GM21576 (cell line): ENCODE measurements around the gene PET100.
A peak's percentile ranks its signal among the peaks of the same experiment; 100 is the strongest.
"Not testable (repeated sequence)": the region's sequence is repeated elsewhere in the genome, so short reads cannot be mapped to it uniquely, and the experiment has no call there.

Source experiments
- ATAC-seq: cut with Tn5 transposase; IDR thresholded peaks from one replicate; pipeline ENCODE4 v1.9.1; 2021; ENCODE audit warnings: mild to moderate bottlenecking, moderate library complexity; ENCODE audit not compliant: unreplicated experiment

Gene PET100

DNA sequence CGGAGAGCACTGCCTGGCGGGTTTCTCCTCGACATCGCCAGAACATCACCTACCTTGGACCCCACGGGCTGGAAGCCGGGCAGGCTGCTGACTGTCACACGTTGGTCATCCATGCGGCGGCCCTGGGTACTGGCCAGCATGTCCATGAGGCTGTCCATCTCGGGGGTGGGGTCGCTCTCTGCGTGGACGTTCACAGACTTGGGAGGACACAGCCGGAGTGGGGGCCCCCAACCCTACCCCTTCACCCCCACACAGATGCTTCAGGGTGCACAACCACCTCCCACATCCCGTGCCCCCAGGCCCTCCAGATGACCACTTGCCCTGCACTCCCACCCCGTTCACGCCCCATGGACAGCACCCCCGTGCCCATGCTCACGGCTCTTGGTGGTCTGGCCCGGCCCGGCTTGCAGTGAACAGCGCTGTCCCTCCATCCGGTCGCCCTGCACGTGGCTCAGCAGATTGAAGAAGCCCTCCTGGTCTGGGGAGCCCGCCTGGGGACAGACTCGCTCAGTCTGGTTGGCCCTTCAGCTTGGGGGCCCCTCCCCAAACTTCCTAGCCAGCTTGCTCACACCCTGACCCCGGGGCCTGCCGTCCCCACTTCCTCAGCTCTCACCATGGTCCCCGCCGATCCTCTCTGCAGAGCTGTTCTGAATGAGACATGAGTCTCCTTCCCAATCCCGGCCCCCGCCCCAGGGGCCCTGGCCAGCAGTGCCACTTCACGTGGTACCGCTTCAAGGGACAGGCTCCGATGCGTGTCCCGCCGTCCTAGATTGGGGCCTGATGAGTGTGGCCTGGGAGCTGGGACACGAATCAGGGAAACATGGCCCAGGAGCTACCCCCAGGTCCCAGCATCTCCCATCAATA, 3.0 kb downstream of the PET100 start:
- no peak for ATAC-seq

DNA sequence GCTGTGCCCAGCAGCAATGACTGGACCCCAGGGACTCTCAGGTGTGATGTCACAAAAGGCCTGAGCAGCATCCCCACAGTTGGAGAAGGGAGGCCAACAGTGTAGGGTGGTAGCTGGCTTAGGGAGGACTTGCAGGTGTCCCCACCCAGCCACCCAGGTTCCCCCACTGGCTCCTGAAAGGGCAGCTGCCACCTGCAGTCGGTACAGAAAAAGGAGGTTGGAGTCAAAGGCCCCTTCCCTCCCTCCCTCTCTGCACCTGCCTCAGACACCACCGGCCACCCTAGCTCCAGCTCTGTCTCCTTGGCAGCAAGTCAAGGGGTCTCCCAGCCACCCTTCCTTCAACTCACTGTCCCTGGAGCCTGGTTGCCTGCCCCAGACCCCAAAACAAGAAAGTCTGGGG, 4.1 kb downstream of the PET100 start, which contains the start of gene PCP2:
Gene PCP2 (minus strand): TSS at position 22 of the 400 bp plus-strand sequence. CDS start 262 bp downstream, outside the sequence.
- no peak for ATAC-seq

DNA sequence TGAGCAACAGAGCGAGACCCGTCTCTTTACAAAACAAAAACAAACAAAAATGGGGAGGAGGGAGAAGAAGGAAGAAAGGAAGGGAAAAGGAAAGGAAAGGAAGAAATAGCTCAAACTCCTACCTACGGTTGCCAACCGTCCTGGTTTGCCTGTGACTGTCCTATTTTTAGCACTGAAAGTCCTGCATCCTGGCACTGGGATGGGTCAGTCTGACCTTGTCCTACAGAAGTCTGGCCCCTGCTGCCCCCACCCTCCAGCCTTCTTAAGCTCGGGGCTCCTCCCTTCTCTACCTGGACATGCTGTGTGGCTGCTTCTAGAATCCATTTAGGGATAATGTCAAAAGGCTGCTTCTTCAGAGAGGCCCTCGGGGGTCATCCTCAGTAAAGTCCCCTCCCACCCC, 6.1 kb downstream of the PET100 start:
- ATAC-seq: no peak

DNA sequence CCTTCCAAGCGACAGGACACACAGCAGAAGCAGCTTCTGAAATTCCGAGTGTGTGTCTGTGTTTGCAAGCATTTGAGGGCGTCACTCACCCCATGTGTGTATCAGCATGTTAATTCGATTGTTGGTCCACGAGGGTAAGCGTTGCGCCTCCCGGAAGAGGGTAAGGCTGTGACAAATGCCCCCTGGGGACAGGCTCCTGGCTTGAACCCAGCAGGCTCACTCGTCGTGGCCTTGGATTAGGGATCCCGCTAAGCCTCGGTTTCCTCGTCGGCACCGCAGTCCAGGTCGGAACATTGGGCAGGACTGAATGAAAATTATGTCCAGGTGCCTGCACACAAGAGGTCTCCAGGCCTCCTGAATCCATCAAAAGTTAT, 6.7 kb downstream of the PET100 start:
- ATAC-seq: no peak

DNA sequence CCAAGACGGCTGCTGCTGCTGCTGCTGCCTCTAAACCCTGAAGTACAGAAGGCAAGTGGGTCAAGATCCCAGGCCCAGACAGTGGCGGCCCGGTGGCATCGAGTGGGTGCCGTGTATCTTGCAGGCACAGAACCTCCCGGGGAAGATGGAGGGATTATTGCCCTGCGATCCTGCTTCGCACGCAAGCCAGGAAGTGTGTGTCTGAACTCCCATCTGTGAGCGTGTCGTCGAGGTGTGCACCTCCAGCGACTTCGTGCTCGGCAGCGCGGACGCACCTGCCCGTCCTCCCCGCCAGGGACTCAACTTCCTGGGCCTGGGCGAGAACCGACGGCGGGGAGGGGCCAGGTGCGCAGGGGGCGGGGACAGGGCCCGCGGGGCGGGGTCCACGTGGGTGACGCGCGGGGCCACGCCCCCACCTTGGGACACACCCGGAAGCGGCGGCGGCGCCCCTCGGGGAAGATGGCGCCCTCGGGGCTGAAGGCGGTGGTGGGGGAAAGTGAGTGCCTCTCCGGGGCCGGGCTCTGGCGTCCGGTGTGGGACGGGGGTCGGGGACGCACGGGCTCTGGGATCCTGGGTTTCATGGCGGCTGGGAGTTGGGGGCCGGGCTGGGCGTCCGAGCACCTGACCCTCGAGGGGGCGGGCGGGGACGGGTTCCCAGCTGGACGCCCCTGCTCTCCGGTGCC, 7.2 kb downstream of the PET100 start, which contains the start of gene STXBP2:
Gene STXBP2 (plus strand): TSS at position 420 of the 683 bp plus-strand sequence. CDS start 40 bp downstream, at position 460.
- ATAC-seq: peak; percentile 45

DNA sequence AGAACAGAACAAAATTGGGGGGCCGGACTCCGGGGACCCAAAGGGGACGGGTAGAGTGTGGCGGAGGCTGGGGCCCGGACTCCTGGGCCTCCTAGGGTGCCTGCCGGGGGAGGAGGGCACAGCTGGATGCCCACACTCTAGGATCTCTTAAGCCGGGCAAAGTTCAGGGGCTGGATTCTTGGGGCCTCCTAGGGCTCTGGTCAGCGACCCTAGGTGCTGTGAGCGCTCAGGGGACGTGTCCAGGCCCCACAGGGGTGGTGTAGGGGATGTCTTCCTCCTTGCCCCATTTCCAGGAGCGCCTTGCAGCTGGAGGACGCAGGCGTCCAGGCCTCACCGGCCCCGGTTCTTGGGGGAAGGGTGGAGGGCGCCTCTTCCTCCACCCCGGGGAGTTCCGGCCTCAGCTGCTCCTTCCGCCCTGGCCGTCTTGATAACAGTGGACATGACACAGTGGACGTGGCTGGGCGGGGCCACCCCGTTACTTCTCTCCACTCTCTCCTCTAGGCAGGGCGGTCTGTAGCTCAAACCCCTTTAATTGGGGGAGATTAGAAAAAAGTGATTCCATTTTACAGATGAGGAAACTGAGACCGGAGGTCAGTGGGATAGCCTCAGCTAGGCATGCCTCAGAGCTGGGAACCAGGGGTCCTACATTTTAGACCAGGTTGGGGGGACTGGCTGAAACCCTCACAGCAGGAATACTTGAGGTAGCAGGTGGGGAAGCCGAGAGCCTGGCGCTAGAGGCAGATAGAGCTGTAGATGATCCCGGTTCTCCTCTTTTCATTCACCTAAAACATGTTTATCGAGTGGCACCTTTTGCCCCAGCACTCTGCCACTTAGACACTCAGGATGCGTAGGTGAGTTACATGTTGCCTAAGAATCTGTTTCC, 8.0 kb downstream of the PET100 start:
- peak; percentile 18 for ATAC-seq

DNA sequence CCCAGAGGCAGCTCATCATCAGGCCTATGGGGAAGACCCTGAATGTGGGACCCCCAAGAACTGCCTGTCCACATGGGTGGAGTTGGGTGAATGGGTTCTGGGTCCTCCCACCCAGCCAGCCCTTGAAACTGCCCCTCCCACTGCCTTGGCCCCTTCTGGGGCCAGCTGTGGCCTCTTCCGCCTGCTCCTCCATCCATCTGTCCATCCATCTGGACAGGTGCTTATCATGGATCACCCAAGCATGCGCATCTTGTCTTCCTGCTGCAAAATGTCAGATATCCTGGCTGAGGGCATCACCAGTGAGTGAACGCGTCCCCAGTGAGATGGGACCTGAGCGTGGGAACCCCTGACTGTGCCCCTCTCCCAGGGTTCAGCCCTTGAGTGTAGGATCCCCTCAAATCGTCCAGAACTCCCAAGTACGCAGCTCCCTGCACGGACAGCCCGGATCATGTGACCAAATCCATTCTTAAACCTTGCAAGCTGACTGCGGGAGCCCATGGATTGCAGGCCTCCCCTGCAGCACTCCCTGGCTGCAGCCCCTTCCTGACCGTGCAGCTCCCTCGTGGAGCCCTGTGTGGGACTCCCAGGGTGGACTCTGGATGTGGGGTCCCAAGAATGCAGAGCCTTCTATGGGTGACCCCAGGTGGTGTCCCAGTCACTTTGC, 9.3 kb downstream of the PET100 start:
- no peak for ATAC-seq

DNA sequence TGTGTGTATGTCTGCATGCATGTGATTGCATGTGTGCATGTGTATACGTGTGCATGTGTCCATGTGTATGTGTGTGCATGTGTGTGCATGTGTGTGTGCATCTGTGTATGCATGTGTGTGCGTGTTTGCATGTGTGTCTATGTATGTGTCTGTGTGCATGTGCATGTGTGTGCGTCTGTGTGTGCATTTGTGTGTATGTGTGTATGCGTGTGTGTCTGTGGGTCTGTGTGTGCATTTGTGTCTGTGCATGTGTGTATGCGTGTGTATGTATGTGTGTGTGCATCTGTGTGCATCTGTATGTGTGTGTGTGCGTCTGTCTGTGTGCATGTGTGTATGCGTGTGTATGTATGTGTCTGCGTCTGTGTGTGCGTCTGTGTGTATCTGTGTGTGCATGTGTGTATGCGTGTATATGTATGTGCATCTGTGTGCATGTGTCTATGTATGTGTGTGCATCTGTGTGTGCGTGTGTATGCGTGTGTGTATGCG, 10.3 kb downstream of the PET100 start:
- no peak for ATAC-seq

DNA sequence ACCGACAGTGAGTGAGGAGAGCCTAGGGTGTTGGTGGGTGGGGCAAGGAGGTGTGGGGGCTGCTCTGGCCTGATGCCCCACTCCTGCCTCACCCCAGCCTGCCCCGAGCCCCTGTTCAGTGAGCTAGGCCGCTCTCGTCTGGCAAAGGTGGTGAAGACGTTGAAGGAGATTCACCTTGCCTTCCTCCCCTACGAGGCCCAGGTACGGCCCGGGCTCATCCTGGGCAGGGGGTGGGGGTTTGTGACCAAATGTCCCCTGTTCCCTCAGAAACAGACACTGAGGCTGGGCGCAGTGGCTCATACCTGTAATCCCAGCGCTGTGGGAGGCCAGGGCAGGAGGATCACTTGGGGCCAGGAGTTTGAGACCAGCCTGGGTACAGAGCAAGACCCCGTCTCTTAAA, 11.2 kb downstream of the PET100 start:
- ATAC-seq: no peak

DNA sequence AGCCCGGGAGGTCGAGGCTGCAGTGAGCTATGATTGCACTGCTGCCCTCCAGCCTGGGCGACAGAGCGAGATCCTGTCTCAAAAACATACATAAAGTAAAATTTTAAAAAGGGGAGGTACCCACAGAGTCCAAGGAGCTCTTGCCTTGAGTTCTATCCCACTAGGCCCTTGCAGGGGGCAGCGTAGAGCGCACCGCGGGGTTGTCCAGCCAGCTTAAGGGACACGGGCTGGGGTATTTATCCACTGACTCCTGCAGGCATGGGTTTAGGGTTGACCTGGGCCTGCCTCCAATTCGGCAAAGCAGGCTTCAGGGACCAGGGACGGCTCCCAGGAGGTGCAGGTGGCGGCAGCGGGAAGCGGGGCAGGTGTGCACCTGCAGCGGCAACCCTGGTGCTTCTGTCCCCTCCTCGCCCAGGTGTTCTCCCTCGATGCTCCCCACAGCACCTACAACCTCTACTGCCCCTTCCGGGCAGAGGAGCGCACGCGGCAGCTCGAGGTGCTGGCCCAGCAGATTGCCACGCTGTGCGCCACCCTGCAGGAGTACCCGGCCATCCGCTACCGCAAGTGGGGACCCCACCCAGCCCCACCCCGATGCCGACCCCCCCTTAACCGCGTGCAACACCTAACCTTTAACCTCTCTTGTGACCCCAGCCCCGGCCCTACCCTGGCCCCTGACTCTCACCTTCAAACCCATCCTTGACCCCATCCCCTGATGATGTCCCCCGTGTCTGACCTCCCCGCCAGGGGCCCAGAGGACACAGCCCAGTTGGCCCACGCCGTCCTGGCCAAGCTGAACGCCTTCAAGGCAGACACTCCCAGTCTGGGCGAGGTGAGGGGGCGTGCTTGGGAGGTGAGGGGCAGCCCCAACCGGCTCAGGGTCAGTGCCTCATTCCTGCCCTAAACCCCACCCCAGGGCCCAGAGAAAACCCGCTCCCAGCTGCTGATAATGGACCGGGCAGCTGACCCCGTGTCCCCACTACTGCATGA, 12.0 kb downstream of the PET100 start:
- ATAC-seq: no peak

DNA sequence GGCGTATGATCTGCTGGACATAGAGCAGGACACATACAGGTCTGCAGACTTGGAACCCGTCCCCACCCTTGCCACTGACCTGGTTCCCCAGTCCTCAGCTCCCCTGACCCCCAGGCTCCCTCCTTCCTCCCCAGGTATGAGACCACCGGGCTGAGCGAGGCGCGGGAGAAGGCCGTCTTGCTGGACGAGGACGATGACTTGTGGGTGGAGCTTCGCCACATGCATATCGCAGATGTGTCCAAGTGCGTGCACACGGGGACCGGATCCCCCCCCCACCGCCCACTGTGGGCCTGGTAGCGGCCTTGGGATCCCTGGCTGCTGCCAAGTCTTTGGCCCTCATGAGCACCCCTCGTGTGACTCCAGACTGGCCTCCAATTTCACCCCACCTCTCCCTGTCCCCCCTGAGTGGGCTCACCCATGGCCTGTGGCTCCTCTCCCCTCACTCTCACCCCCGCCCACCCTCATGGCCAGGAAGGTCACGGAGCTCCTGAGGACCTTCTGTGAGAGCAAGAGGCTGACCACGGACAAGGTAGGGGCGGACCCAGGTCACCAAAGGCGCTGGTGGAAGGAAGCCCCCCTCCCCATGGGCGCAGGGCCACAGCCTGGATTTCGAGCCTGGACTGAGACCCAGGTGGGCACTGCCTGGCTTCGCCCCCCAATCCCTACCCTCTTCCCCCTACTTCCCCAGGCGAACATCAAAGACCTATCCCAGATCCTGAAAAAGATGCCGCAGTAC, 12.9 kb downstream of the PET100 start:
- ATAC-seq: no peak

DNA sequence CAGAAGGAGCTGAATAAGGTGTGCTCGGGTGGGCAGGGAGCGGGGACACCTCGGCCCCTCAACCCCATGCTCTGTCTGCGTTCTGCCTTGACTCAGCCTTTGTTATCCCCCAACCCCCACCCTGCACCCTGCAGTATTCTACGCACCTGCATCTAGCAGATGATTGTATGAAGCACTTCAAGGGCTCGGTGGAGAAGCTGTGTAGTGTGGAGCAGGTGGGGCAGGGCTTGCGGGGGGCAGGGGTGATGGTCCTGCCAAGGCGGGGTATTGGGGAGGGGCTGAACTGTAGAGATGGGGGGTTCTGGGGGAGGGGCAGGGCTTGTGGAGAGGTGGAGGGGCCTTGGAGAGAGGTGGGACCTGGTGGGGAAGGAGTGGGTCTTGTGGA, 13.4 kb downstream of the PET100 start:
- ATAC-seq: no peak

DNA sequence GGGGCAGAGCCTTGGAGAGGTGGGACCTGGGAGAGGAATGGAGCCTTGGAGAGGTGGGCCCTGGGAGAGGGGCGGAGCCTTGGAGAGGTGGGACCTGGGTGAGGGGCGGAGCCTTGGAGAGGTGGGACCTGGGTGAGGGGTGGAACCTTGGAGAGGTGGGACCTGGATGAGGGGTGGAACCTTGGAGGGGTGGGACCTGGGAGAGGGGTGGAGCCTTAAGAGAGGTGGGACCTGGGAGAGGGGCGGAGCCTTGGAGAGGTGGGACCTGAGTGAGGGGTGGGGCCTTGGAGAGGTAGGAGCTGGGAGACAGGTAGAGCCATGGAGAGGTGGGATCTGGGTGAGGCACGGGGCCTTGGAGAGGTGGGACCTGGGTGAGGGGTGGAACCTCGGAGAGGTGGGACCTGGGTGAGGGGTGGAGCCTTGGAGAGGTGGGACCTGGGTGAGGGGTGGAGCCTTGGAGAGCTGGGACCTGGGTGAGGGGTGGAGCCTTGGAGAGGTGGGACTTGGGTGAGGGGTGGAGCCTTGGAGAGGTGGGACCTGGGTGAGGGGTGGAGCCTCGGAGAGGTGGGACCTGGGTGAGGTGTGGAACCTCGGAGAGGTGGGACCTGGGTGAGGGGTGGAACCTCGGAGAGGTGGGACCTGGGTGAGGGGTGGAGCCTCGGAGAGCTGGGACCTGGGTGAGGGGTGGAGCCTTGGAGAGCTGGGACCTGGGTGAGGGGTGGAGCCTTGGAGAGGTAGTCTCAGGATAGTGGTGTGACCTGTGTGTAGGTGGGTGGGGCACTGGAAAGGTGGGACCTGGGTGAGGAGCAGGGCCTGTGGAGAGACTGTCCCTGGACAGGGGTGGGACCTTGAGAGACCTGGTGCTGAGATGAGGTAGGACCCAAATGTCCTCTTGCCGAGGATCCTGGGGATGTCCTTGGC, 14.3 kb downstream of the PET100 start:
- ATAC-seq: not testable (repeated sequence)

DNA sequence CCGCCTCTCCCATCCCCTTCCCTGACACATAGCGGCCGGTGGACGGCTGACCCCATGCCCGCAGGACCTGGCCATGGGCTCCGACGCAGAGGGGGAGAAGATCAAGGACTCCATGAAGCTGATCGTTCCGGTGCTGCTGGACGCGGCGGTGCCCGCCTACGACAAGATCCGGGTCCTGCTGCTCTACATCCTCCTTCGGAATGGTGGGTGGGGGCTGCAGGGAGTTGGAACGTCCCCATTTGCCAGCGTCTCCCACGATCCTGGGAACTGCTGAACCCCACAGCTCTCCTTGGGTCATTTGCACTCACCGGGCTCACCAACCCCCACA, 14.9 kb downstream of the PET100 start:
- ATAC-seq: no peak

DNA sequence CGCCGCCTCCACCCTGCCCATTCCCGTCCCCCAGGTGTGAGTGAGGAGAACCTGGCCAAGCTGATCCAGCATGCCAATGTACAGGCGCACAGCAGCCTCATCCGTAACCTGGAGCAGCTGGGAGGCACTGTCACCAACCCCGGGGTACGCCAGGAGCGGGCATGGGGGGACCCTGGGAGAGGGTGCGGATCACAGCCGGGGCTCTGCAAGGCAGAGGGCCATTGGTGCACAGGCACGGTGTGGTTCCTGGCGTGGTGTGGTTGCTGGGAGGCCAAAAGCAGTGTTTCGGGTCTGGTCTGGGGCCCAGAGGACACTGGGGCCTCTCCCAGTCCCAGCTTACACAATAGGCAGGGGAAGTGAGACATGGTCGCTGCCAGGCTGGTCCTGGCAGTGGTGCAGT, 15.6 kb downstream of the PET100 start:
- ATAC-seq: no peak

DNA sequence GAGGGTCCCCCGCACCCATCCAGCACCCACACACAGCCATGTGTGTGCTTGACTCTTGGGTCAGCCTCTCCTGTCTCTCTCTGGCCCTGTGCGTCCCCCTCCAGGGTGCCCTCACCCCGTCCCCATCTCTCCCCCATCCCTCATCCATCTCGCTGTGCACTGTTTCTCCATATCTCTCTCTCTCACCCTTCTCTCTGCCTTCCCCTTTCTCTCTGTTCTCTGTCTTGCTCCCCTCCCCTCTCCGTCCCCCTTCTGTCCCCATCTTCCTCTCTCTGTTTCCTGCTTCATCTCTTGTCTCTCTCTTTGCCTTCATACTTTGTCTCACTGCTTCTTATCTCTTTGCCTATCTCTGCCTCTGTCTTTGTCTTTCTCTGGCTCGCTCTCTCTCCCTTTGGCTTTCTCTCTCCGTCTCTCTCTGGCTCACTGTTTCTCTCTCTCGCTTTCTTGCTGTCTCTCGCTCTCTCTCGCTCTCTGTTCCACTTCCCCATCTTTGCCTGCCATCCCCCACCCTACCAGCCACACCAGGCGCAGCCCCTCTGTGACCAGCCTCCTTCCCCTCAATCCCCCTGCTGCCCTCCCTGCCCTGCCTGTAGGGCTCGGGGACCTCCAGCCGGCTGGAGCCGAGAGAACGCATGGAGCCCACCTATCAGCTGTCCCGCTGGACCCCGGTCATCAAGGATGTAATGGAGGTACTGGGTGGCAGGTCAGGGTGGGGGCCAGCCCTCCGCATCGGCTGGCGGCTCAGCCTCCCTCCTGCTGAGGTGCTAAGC, 16.2 kb downstream of the PET100 start:
- no peak for ATAC-seq

DNA sequence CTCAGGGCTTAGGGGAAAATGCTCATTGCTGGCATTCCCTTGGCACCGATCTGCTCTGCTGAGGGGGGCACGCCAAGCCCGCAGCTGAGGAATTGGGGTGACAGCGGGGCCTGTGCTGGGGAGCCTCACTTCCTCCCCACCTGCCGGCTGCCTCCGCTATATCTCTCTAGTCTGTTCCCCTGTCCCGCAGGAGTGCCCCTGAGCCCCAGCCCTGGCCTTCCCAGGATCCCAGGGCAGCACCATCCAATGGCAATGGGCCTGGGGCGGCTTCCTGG, 16.8 kb downstream of the PET100 start:
- no peak for ATAC-seq
